Measurements from ENCODE around the gene FEN1. TPM values are rescaled to one million over a fixed set of nuclear protein-coding genes. Genes with fewer than 3 reads are reported as not detected.
A peak's percentile ranks its signal among the peaks of the same experiment; 100 is the strongest.

FEN1 gene
- total and polyA plus RNA-seq, 2 of the 13 experiments (the other 11 are each of a cell fraction or from before 2014, with no cell fraction given): 12.4 to 102 TPM

DNA sequence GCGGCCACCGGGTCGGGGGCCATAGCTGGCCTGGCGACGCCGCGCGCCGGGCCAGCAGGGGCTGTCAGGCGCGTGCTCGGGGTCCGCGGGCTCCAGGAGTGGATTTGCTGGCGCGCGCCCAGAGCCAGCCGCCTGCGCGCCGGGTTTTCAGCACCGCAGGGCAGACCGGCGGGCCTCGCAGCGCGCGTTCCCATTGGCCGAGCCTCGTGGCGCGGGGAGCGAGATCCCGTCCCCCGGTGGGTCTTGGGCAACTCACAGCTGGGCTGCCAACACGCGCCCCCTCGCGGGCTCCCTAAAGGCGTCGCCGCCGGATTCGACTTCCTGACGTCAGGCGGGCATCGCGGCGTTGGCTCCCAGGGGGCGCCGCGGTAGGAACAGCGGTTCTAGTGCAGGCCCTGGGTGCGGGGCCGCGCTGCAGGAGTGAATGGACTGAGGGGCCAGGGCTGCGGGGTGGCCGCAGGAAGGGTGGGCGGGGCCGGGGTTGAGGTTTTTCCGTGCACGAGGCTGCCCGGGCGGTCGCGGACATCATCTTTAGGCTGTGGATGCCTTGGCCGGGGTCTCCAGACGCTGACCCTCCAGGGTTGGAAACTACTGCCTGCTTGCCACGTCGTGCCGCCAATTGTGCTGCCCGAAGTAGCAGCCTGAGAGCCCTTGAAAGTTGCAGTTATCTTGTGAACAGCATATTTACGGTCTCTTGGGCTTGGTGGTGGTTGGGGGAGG, 24.2 kb downstream of the FEN1 start, which contains the start of gene FADS1 (continued):
- TF ChIP-seq, protein P1, sequence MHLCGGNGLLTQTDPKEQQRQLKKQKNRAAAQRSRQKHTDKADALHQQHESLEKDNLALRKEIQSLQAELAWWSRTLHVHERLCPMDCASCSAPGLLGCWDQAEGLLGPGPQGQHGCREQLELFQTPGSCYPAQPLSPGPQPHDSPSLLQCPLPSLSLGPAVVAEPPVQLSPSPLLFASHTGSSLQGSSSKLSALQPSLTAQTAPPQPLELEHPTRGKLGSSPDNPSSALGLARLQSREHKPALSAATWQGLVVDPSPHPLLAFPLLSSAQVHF (CRISPR knock-in tag; IDR thresholded peaks at IDR 0.05): no peak
- TF ChIP-seq ZFAT (CRISPR knock-in tag; conservative IDR thresholded peaks at IDR 0.05): no peak
- TF ChIP-seq MEIS2 (CRISPR knock-in tag; IDR thresholded peaks at IDR 0.05): peak; percentile 91
- peak; percentile 17; the same call in 1 of the 2 replicates for TF ChIP-seq STAT5B (CRISPR knock-in tag; IDR thresholded peaks at IDR 0.05)
- no peak for TF ChIP-seq NBN (conservative IDR thresholded peaks at IDR 0.05)
- TF ChIP-seq MED8 (CRISPR knock-in tag; IDR thresholded peaks at IDR 0.05; ENCODE audit: insufficient replicate concordance): peak; percentile 89
- TF ChIP-seq PAX8 (CRISPR knock-in tag; IDR thresholded peaks at IDR 0.05; ENCODE audit: borderline replicate concordance): peak; percentile 95; the same call in 1 of the 2 replicates
- TF ChIP-seq SMC3 (IDR thresholded peaks at IDR 0.05; ENCODE audit: low read length): no peak
- TF ChIP-seq ZSCAN9 (CRISPR knock-in tag; IDR thresholded peaks at IDR 0.05; ENCODE audit: borderline replicate concordance): no peak; the same call in 1 of the 2 replicates
- peak; percentile 80; the same call in 1 of the 2 replicates for TF ChIP-seq ZNF441 (CRISPR knock-in tag; IDR thresholded peaks at IDR 0.05; ENCODE audit: borderline replicate concordance)
- TF ChIP-seq ZMAT3 (CRISPR knock-in tag; conservative IDR thresholded peaks at IDR 0.05): peak; percentile 88
- TF ChIP-seq MTERF4 (CRISPR knock-in tag; IDR thresholded peaks at IDR 0.05): no peak; the same call in 1 of the 2 replicates
- peak; percentile 35; the same call in 1 of the 2 replicates for TF ChIP-seq MLX (CRISPR knock-in tag; IDR thresholded peaks at IDR 0.05)
- TF ChIP-seq REPIN1 (CRISPR knock-in tag; IDR thresholded peaks at IDR 0.05; ENCODE audit: borderline replicate concordance, low read depth): peak; percentile 82; the same call in 1 of the 2 replicates
- no peak for TF ChIP-seq GATA4 (IDR thresholded peaks at IDR 0.05; ENCODE audit: borderline replicate concordance, low read depth)
- TF ChIP-seq ZNF670 (CRISPR knock-in tag; IDR thresholded peaks at IDR 0.05; ENCODE audit: borderline replicate concordance): peak; percentile 64; the same call in 1 of the 2 replicates
- 0 out of 2 replicates have a peak, but pooled peaks have one; percentile 60 for TF ChIP-seq ATF1 (CRISPR knock-in tag; IDR thresholded peaks at IDR 0.05)
- no peak for TF ChIP-seq CBX2 (IDR thresholded peaks at IDR 0.05; ENCODE audit: low read depth, low read length)
- TF ChIP-seq CBX2 (CRISPR knock-in tag; IDR thresholded peaks at IDR 0.05; ENCODE audit: low read depth): no peak
- peak; percentile 92 for TF ChIP-seq ERF (CRISPR knock-in tag; IDR thresholded peaks at IDR 0.05)
- TF ChIP-seq NFIC (IDR thresholded peaks at IDR 0.05; ENCODE audit: low read length): no peak
- TF ChIP-seq SAP130 (CRISPR knock-in tag; IDR thresholded peaks at IDR 0.05; ENCODE audit: low read depth): peak; percentile 89
- TF ChIP-seq ZNF329 (CRISPR knock-in tag; IDR thresholded peaks at IDR 0.05; ENCODE audit: low read depth): peak; percentile 79; the same call in 1 of the 2 replicates
- no peak for TF ChIP-seq SNAPC5 (CRISPR knock-in tag; IDR thresholded peaks at IDR 0.05; ENCODE audit: borderline replicate concordance)
- peak; percentile 90 for TF ChIP-seq TGIF2 (CRISPR knock-in tag; IDR thresholded peaks at IDR 0.05)
- TF ChIP-seq MLLT10 (CRISPR knock-in tag; IDR thresholded peaks at IDR 0.05): no peak
- peak; percentile 93 for TF ChIP-seq ZGPAT (CRISPR knock-in tag; IDR thresholded peaks at IDR 0.05)
- TF ChIP-seq SALL1 (CRISPR knock-in tag; IDR thresholded peaks at IDR 0.05): peak; percentile 84
- no peak; the same call in 1 of the 2 replicates for TF ChIP-seq HES4 (CRISPR knock-in tag; IDR thresholded peaks at IDR 0.05; ENCODE audit: borderline replicate concordance)
